ENCODE results near the gene UAP1L1.
"Not testable (repeated sequence)": the region's sequence is repeated elsewhere in the genome, so short reads cannot be mapped to it uniquely, and the experiment has no call there.

Gene UAP1L1

GRCh38 chr9:137077010-137077747 lies at the start of gene UAP1L1:
Gene UAP1L1, plus strand, starts transcription at chr9:137077517. Its CDS starts 16 bp downstream, at chr9:137077533.
- DNase-seq (ENCODE audit: low read depth in 2 of 2): peak; percentile 19 to 28

- DNase-seq (ENCODE audit: low read depth in 2 of 2): peak in 1 of 2 donors; percentile 42
These were observed 48.9 kb upstream of the UAP1L1 start for GRCh38 chr9:137028263-137029057.

GRCh38 chr9:137029058-137029936 lies 48.0 kb upstream of the UAP1L1 start:
- DNase-seq (ENCODE audit: low read depth in 2 of 2): peak in 1 of 2 donors; percentile 40

- no peak for DNase-seq (ENCODE audit: low read depth in 2 of 2)
These were observed 47.3 kb upstream of the UAP1L1 start for GRCh38 chr9:137030006-137030405.

GRCh38 chr9:137030538-137031527 lies 46.5 kb upstream of the UAP1L1 start:
- no peak for DNase-seq (ENCODE audit: low read depth in 2 of 2)

GRCh38 chr9:137031904-137032640 lies 45.2 kb upstream of the UAP1L1 start, which contains the start of gene FUT7:
Gene FUT7, minus strand, starts transcription at chr9:137032088. Its CDS starts 97 bp downstream, at chr9:137031991.
- no peak for DNase-seq (ENCODE audit: low read depth in 2 of 2)

GRCh38 chr9:137032858-137033257 lies 44.5 kb upstream of the UAP1L1 start:
- no peak for DNase-seq (ENCODE audit: low read depth in 2 of 2)

- not testable (repeated sequence) for DNase-seq (ENCODE audit: low read depth in 2 of 2)
These were observed 43.8 kb upstream of the UAP1L1 start for GRCh38 chr9:137033481-137033880.

GRCh38 chr9:137034039-137034708 lies 43.1 kb upstream of the UAP1L1 start:
- no peak for DNase-seq (ENCODE audit: low read depth in 2 of 2)

GRCh38 chr9:137034709-137035506 lies 42.4 kb upstream of the UAP1L1 start:
- DNase-seq (ENCODE audit: low read depth in 2 of 2): peak; percentile 66 to 68

GRCh38 chr9:137035507-137035834 lies 41.8 kb upstream of the UAP1L1 start:
- DNase-seq (ENCODE audit: low read depth in 2 of 2): no peak

- DNase-seq (ENCODE audit: low read depth in 2 of 2): no peak
These were observed 41.4 kb upstream of the UAP1L1 start for GRCh38 chr9:137035937-137036336.

- no peak for DNase-seq (ENCODE audit: low read depth in 2 of 2)
These were observed 40.3 kb upstream of the UAP1L1 start for GRCh38 chr9:137037035-137037434.

- DNase-seq (ENCODE audit: low read depth in 2 of 2): no peak
These were observed 39.8 kb upstream of the UAP1L1 start for GRCh38 chr9:137037483-137037882.

GRCh38 chr9:137038916-137039315 lies 38.4 kb upstream of the UAP1L1 start:
- no peak for DNase-seq (ENCODE audit: low read depth in 2 of 2)

GRCh38 chr9:137039611-137040366 lies 37.5 kb upstream of the UAP1L1 start:
- no peak for DNase-seq (ENCODE audit: low read depth in 2 of 2)

- DNase-seq (ENCODE audit: low read depth in 2 of 2): no peak
These were observed 36.7 kb upstream of the UAP1L1 start for GRCh38 chr9:137040568-137040967.

- DNase-seq (ENCODE audit: low read depth in 2 of 2): no peak
These were observed 36.2 kb upstream of the UAP1L1 start for GRCh38 chr9:137041124-137041523.
